Hematopoietic multipotent progenitor cell (in vitro differentiated cells): ENCODE results near the gene TERT. TPM values are rescaled to one million over a fixed set of nuclear protein-coding genes. Genes with fewer than 3 reads are reported as not detected.

Source experiments
- DNase-seq, 3 donors: peaks; one replicate each; pipeline ENCODE4 v3.0.0-alpha.2; 2011 to 2015; ENCODE audit warnings: low read depth in 2 of 3, low spot score in 2 of 3
- total RNA-seq: library from RNA; depleted of rRNA; stranded (reverse); fragments of >200 nt; gene quantifications from one replicate; pipeline ENCODE4 v1.2.3, GENCODE V29; 2012

TERT gene
- total RNA-seq, 1 donor: 1.1 TPM

DNA sequence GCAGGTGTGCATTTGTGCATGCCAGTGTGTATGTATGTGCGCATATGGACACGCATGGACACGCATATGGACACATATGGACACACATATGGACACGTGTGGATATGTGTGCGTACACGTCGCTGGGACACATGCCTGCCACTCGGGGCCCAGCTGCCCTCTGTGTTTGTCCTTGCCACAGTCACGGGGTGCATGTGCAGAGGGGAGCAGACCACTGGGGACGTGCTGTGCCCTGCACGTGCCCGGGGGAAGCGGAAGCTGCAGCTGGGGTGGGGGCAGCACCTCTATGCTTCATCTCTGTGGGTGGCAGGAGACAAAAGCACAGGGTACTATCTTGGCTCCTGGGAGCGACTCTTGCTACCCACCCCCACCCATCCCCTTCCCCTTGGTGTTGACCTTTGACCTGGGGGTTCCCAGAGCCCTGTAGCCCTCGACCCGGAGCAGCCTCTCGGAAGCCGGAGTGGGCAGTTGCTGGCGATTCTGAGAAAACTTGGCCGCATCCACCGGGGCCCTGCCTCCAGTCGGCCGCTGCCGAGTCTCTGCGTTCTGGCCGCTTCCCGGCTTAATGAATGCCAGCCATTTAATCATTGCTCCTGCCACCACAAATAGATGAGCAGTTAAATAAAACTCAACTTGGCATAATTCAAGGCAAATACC is 72.1 kb downstream of the TERT start:
- DNase-seq: no peak

- no peak for DNase-seq
These were observed 72.7 kb downstream of the TERT start for GRCh38 chr5:1222147-1222546.

DNA sequence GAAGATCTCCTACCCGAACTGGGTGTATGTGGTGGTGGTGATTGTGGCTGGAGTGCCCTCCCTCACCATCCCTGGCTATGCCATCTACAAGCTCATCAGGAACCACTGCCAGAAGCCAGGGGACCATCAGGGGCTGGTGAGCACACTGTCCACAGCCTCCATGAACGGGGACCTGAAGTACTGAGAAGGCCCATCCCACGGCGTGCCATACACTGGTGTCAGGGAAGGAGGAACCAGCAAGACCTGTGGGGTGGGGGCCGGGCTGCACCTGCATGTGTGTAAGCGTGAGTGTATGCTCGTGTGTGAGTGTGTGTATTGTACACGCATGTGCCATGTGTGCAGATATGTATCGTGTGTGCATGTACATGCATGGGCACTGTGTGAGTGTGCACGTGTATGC is 73.1 kb downstream of the TERT start:
- DNase-seq: no peak

GRCh38 chr5:1220831-1221230 is 74.0 kb downstream of the TERT start:
- DNase-seq: no peak

GRCh38 chr5:1220351-1220750 is 74.5 kb downstream of the TERT start:
- no peak for DNase-seq

DNA sequence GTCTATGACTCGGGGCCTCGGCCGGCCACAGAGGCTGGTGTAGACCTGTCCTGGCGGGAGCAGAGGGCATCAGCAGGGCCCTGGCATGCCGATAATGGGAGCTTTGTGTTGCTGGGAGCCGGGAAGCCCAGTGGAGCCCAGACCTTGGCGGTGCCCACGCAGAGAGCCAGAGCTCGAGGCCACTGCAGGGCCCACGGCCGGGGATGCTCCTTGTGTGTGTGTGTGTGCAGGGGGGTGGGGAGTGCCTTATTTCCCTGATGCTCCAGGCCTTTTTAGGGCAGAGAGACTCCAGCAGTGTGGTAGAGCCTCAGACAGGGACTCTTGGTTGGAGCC is 75.1 kb downstream of the TERT start:
- no peak for DNase-seq

- no peak for DNase-seq
These were observed 75.6 kb downstream of the TERT start for GRCh38 chr5:1219098-1219767.

GRCh38 chr5:1218351-1219080 is 76.4 kb downstream of the TERT start:
- no peak for DNase-seq

DNA sequence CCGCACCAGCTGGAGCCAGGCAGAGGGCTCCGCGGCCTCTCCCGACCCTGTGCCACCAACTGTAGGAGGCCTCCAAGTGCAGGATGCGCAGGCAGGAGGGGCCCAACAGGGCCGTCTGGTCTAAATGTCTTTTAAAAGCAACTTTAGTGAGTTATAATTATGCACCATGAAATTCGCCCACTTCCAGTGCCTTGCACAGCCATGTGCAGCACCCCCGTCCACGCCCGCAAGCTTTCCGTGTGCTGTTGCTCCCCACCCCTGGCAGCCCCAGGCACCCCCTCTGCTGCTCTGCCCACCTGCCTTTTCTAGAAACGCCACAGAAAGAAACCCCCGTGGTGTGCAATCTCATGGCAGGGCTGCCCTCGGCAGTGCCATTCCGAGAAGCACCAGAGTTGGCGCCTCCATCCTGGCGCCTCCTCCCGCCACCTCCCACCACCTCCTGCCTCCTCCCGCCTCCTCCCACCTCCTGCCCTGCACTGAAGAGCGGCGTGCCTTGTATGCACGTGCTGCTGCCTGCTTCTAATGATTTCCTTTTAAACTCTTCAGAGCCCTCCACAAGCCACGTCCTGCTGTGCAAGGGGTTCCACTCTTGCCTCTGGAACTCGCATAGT is 77.2 kb downstream of the TERT start:
- no peak for DNase-seq

DNA sequence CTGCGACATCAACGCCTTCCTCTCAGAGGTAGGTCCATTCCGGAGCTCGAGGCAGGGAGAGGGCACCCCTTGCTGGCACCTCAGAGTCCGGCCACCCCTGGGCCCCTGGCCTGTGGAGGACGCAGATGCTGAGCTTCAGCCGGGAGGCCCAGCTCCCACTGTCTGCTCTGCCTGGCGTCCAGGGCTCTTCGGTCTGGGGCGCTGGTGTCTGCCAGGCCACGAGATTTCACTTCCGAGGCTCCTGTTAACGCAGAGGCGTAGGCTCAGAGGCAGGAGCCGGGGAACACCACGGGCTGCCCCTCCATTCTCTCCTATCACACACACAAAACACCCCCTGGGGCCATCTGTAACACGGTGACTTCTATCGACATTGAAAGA is 78.0 kb downstream of the TERT start:
- no peak for DNase-seq

DNA sequence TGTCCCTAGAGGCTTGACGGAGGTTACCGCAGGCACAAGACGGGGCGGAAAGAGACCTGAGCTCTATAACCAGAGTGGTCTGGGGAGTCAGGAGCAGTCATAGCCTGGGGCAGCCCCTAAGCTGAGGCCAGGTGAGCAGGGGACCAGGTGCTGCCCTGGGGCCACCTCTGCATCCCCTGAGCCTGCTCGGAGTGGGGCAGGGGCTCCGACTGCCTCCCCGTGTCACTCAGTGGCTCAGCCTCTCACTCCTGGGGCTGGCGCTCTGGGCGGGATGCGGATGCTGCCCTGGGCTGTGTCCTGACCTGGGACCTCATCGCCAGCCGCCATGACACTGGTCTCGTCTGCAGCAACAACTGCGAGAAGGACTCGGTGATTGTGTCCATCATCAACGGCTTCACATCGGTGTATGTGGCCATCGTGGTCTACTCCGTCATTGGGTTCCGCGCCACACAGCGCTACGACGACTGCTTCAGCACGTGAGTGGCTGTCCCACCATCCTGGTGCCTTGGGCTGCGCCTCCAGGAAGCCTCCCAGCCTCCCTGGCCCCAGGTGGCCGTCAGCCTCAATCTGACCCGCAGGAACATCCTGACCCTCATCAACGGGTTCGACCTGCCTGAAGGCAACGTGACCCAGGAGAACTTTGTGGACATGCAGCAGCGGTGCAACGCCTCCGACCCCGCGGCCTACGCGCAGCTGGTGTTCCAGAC is 78.5 kb downstream of the TERT start:
- no peak for DNase-seq

- DNase-seq: no peak
These were observed 79.4 kb downstream of the TERT start for GRCh38 chr5:1215320-1216096.

GRCh38 chr5:1214936-1215220 is 80.0 kb downstream of the TERT start:
- DNase-seq: no peak

DNA sequence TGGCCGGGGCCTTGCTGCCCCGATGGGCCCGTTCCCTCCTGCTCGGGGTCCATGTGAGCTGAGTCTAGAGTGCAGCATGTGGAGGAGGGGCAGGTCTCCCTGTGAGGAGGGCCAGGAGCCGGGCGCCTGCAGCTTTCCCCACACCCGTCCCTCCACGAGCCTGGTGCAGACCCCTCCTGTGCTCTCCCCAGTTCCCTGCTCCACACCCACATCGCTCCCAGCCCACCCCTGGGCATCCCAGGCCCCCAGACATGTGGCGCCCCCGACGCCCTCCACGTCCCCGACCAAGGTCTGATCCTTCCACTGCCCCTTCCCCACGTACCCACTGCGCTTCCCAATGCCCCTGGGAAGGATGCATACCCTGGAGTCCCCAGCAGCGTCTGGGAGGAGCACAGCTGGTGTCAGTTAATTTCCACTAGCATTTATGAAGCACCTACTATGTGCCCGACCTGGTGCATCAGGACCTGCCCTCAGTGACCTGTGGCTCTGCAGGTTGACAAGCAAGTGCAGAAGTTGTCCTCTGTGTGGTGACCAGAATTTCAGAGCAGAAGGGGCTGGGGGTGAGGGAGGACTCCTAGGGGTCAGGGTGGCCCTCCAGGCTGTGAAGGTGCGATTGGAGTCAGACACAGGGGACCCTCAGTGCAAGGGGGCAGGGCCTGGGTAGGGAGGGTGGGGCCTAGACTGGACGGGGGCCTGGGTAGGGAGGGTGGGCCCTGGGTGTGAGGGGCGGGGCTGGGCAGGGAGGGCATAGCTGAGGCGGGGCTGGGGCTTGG is 80.5 kb downstream of the TERT start:
- no peak for DNase-seq

DNA sequence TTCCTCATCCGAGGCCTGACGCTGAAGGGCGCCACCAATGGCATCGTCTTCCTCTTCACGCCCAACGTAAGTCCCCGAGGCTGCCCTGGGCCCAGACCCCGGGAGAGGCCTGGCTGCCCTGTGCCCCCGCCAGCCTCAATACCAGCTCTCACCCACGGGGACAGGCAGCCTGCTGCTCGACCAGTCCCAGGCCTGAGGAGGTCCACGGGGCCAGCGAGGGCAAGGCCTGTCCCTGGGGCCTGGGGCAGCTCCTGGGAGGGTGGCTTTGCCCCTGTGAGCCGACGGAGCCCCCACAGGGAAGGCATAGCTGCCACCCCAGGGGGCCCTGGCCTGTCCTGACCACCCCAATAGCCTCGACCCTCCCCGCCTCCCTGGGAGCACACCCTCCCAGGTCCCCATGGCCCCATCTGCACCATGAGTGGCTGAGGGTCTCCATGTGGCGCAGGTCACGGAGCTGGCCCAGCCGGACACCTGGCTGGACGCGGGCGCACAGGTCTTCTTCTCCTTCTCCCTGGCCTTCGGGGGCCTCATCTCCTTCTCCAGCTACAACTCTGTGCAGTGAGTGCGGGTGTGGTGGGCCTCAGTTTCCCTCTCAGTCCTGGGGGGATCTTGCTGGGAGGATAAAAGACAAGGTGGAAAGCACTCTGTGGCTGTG is 81.2 kb downstream of the TERT start:
- no peak for DNase-seq

GRCh38 chr5:1212881-1213280 is 82.0 kb downstream of the TERT start:
- no peak for DNase-seq

DNA sequence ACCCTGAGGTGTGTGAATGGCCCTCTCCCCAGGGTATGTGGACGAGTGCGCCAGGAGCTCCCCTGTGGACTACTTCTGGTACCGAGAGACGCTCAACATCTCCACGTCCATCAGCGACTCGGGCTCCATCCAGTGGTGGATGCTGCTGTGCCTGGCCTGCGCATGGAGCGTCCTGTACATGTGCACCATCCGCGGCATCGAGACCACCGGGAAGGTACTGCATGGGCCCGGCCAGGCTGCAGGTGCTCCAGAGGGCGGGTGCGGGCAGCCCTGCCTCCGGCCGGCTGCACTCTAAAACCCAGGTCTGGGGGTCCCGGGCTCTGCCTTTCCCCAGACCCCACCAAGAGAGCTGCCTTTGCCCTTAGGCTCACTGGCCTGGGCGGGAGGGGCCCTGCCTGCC is 82.6 kb downstream of the TERT start:
- no peak for DNase-seq

- DNase-seq: no peak
These were observed 83.2 kb downstream of the TERT start for GRCh38 chr5:1211701-1212100.

DNA sequence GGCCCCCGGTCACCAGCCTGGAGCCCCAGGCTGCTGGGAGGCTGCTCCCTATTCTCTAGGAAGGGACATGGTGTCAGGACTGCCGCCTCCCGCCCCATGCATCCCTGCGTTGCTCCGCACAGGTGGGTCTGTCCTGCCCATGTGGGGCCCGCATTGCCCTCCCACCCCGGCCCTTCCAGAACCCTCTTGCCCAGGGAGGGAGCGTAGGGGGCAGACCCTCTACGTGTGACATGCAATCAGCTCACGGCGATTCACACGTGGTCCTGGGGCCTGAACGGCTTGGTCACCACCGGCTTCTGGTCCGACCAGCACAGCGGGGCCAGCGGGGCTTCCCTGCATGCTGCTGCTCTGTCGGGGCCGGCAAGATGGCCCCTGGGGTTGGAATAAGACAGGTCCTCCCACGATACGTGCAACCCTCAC is 84.0 kb downstream of the TERT start:
- no peak for DNase-seq
